Measurements from ENCODE around the gene FLOT2. TPM values are rescaled to one million over a fixed set of nuclear protein-coding genes. Genes with fewer than 3 reads are reported as not detected.
A peak's percentile ranks its signal among the peaks of the same experiment; 100 is the strongest.
"Not testable (repeated sequence)": the region's sequence is repeated elsewhere in the genome, so short reads cannot be mapped to it uniquely, and the experiment has no call there.

The FLOT2 gene
- total RNA-seq, 2 donors from 2014 or later = 138 to 141 TPM

DNA sequence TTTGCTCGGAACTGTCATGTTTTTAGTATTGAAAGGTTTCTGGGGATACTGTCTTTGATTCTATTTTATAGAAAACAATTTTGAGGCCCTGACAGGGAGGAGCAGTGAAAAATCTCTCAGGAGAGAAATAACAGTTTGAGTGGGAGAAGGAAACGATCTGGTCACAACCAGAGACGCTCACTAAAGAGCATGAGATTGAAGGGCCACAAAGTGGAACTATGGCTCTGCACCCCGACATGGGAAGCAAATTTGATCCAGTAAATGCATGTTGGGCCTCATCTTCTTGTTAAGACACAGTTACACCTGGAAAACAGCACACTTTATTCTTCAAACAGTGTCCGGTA lies 42.2 kb downstream of the FLOT2 start:
- peaks cover 8 to 22% of the 10 kb centered on the region in 2 donors for H3K36me3 Mint-ChIP-seq (ENCODE audit: insufficient read depth in 2 of 2)
- no peaks in the 10 kb centered on the region for H3K9me3 Mint-ChIP-seq
- DNase-seq (no peak), ATAC-seq (replicated peaks in 1 of 2) (no peak)
- peak overlapping the region; percentile 90 to 97 for H3K4me3 Mint-ChIP-seq
- H3K4me1 Mint-ChIP-seq (ENCODE audit: low read depth) = peaks cover 44% of the 10 kb centered on the region
- no peaks in the 10 kb centered on the region for H3K27me3 Mint-ChIP-seq (ENCODE audit: low read depth)
- H3K27ac Mint-ChIP-seq = peak overlapping the region; percentile 90

GRCh38 chr17:28854457-28855335 lies 42.8 kb downstream of the FLOT2 start, which contains the start of gene ERAL1:
Gene ERAL1 (plus strand): TSS chr17:28855016. CDS start chr17:28855035, 19 bp downstream.
- ATAC-seq (replicated peaks in 1 of 2) = peak; percentile 99 to 100
- H3K27ac Mint-ChIP-seq = peak within 1 kb of the TSS; percentile 90
- H3K4me1 Mint-ChIP-seq (ENCODE audit: low read depth) = peaks cover 44% of the 10 kb centered on the region
- H3K27me3 Mint-ChIP-seq (ENCODE audit: low read depth) = no peaks in the 10 kb centered on the region
- H3K4me3 Mint-ChIP-seq = peak within 1 kb of the TSS; percentile 90 to 97
- DNase-seq = peak; percentile 83 to 89
- H3K9me3 Mint-ChIP-seq = no peaks in the 10 kb centered on the region
- peaks cover 8 to 20% of the 10 kb centered on the region in 2 donors for H3K36me3 Mint-ChIP-seq (ENCODE audit: insufficient read depth in 2 of 2)

DNA sequence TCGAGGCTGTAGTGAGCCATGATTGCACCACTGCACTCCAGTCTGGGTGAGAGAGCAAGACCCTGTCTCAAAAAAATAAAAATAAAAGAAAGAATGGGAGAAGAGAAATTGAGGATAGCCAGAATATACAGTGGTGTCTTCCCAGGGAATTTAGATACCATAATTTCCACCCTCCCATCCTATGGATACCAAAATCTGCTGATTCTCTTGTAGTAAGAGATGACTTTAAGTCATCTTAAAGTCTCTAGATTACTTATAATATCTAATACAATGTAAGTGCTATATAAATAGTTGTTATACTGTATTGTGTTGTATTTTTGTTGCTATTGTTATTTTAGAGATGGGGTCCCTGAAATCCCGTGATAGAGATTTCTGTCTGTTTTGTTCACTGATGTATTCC lies 44.2 kb downstream of the FLOT2 start:
- Mint-ChIP-seq H3K27ac (no peak overlapping the region), H3K4me3 (peak overlapping the region in 1 of 2 donors; percentile 97), H3K4me1 (ENCODE audit: low read depth) (peaks cover 53% of the 10 kb centered on the region), H3K36me3 (ENCODE audit: insufficient read depth in 2 of 2) (peaks cover 5 to 17% of the 10 kb centered on the region in 2 donors), H3K27me3 (ENCODE audit: low read depth) (no peaks in the 10 kb centered on the region), H3K9me3 (no peaks in the 10 kb centered on the region)
- DNase-seq (no peak), ATAC-seq (replicated peaks in 1 of 2) (no peak)

DNA sequence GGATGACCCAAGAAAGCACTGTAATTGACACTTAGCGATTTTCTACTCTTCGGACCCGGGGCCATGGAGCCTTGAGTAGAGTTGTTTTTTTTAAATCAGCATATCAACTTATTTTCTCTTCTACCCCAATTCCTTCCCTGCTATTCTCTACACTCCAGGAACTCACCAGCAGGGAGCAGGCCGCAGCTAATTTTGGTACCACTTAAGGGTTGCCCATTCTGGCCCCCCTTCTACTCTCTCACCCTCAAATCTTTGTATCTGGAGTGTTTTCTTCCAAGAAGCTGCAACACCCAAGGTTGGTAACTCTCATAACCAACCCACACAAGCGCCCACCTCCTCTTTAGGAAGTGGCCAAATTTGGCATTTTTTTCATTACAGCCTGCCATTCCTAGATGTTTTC lies 48.3 kb downstream of the FLOT2 start:
- ATAC-seq (replicated peaks in 1 of 2) = peak in 1 of 2 donors; percentile 53
- no peak overlapping the region for H3K4me3 Mint-ChIP-seq
- peak in 1 of 2 donors; percentile 17 for DNase-seq

GRCh38 chr17:28848667-28849066 lies 48.9 kb downstream of the FLOT2 start:
- H3K9me3 Mint-ChIP-seq; H3K36me3 Mint-ChIP-seq (ENCODE audit: insufficient read depth in 2 of 2); H3K27ac Mint-ChIP-seq; H3K4me3 Mint-ChIP-seq; H3K27me3 Mint-ChIP-seq (ENCODE audit: low read depth): not testable (repeated sequence)
- ATAC-seq (replicated peaks in 1 of 2) (peak; percentile 79 to 80), DNase-seq (peak; percentile 65 to 71)
- peaks cover 15% of the 10 kb centered on the region for H3K4me1 Mint-ChIP-seq (ENCODE audit: low read depth)

More for the DNA sequence above, 48.3 kb downstream of the FLOT2 start:
- peaks cover 19% of the 10 kb centered on the region for H3K4me1 Mint-ChIP-seq (ENCODE audit: low read depth)
- no peak overlapping the region for H3K27ac Mint-ChIP-seq
- H3K27me3 Mint-ChIP-seq (ENCODE audit: low read depth) = no peaks in the 10 kb centered on the region
- H3K9me3 Mint-ChIP-seq = no peaks in the 10 kb centered on the region
- H3K36me3 Mint-ChIP-seq (ENCODE audit: insufficient read depth in 2 of 2) = no peaks in the 10 kb centered on the region

GRCh38 chr17:28846699-28847098 lies 50.8 kb downstream of the FLOT2 start:
- H3K4me1 Mint-ChIP-seq (ENCODE audit: low read depth) = peaks cover 22% of the 10 kb centered on the region
- H3K36me3 Mint-ChIP-seq (ENCODE audit: insufficient read depth in 2 of 2); H3K4me3 Mint-ChIP-seq; ATAC-seq (replicated peaks in 1 of 2); DNase-seq; H3K27me3 Mint-ChIP-seq (ENCODE audit: low read depth); H3K27ac Mint-ChIP-seq; H3K9me3 Mint-ChIP-seq: not testable (repeated sequence)

DNA sequence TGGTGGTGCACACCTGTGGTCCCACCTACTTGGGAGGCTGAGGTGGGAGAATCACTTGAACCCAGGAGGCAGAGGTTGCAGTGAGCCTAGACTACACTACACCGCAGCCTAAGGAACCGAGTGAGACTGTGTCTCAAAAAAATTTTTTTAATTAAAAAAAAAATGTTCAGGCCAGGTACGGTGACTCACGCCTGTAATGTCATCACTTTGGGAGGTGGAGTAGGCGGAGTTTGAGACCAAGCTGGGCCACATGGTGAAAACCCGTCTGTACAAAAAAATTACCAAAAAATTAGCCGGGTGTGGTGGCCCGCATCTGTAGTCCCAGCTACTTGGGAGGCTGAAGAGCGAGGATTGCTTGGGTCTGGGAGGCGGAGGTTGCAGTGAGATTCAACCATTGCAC lies 51.3 kb downstream of the FLOT2 start:
- DNase-seq (peak in 1 of 2 donors; percentile 11), ATAC-seq (replicated peaks in 1 of 2) (no peak)
- no peak overlapping the region for H3K27ac Mint-ChIP-seq
- H3K9me3 Mint-ChIP-seq = no peaks in the 10 kb centered on the region
- peaks cover 2 to 3% of the 10 kb centered on the region in 2 donors for H3K36me3 Mint-ChIP-seq (ENCODE audit: insufficient read depth in 2 of 2)
- H3K4me3 Mint-ChIP-seq = no peak overlapping the region
- H3K27me3 Mint-ChIP-seq (ENCODE audit: low read depth) = no peaks in the 10 kb centered on the region
- peaks cover 27% of the 10 kb centered on the region for H3K4me1 Mint-ChIP-seq (ENCODE audit: low read depth)

GRCh38 chr17:28843816-28844148 lies 53.8 kb downstream of the FLOT2 start:
- Mint-ChIP-seq H3K27me3 (ENCODE audit: low read depth) (no peaks in the 10 kb centered on the region), H3K27ac (no peak overlapping the region), H3K4me1 (ENCODE audit: low read depth) (peaks cover 29% of the 10 kb centered on the region), H3K36me3 (ENCODE audit: insufficient read depth in 2 of 2) (peaks cover 2 to 3% of the 10 kb centered on the region in 2 donors), H3K9me3 (no peaks in the 10 kb centered on the region), H3K4me3 (peak overlapping the region; percentile 42 to 93)
- DNase-seq (no peak), ATAC-seq (replicated peaks in 1 of 2) (no peak)

DNA sequence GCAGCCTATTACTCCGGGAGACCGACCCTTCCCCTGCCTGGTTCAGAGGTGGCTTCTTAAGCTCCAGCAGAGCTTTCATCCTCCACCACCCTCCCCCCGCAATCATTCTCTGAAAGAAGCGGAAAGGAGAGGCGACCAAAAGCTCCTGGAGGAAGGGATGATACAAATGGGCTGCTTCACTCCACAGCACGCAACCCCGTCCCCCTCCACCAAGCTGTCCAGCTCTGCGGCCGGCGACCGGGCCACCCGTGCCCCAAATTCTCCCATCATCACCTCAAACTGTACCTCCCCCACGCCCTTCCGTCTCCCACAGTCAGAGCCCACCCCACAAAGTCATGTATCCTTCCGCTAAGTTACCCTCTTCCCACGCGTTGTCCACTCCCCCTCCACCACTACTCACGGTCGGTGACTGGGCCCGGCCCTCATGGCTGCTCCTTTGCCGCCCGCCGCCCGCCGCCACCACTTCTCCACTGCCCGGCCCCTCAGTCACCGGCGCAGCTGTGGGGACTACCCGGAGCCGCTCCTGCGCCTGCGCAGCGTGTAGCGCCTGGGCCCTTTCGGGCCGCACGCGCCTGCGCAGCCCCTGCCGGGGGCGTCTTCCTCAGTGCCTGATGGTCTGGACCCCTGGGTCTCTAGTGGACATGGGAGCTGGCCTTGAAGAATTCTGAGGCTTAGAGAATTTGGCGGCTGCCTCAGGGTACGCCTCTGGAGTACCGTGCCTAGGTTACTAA lies 55.1 kb downstream of the FLOT2 start, which contains the start of gene FAM222B:
Gene FAM222B (minus strand): TSS at position 509 of the 731 bp plus-strand sequence. CDS start 76,123 bp downstream, outside the sequence.
- peak; percentile 99 for ATAC-seq (replicated peaks in 1 of 2)

DNA sequence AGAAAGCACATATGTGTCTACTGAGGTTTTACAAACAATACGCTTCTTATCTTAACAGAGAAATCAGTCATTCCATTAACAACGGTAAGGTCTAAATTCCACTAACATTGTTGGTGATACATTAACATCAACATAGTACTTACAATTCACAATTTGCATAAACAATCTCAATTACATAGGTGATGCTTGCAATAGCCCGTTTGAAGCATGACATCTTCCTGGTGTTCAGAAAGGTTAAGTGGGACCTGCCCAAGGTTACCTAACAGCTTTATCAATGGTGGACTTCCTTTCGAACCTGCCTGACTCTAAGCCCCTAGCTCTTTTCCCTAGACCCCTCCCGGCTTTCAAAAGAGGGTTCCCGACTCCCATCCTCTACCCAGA lies 55.6 kb downstream of the FLOT2 start:
- H3K9me3 Mint-ChIP-seq = no peaks in the 10 kb centered on the region
- peaks cover 2 to 3% of the 10 kb centered on the region in 2 donors for H3K36me3 Mint-ChIP-seq (ENCODE audit: insufficient read depth in 2 of 2)
- H3K27me3 Mint-ChIP-seq (ENCODE audit: low read depth) = no peaks in the 10 kb centered on the region
- ATAC-seq (replicated peaks in 1 of 2) (peak; percentile 1 to 7), DNase-seq (no peak)
- H3K4me1 Mint-ChIP-seq (ENCODE audit: low read depth) = peaks cover 25% of the 10 kb centered on the region
- H3K27ac Mint-ChIP-seq = peak overlapping the region; percentile 95
- H3K4me3 Mint-ChIP-seq = peak overlapping the region; percentile 86 to 93

More for the DNA sequence above, 55.1 kb downstream of the FLOT2 start, which contains the start of gene FAM222B:
- peak within 1 kb of the TSS; percentile 86 to 93 for H3K4me3 Mint-ChIP-seq
- peaks cover 2 to 3% of the 10 kb centered on the region in 2 donors for H3K36me3 Mint-ChIP-seq (ENCODE audit: insufficient read depth in 2 of 2)
- peak within 1 kb of the TSS; percentile 95 for H3K27ac Mint-ChIP-seq
- peak; percentile 93 for DNase-seq
- H3K9me3 Mint-ChIP-seq = no peaks in the 10 kb centered on the region
- no peaks in the 10 kb centered on the region for H3K27me3 Mint-ChIP-seq (ENCODE audit: low read depth)
- H3K4me1 Mint-ChIP-seq (ENCODE audit: low read depth) = peaks cover 25% of the 10 kb centered on the region

GRCh38 chr17:28839221-28839620 lies 58.3 kb downstream of the FLOT2 start:
- Mint-ChIP-seq H3K4me3 (no peak overlapping the region), H3K27ac (no peak overlapping the region), H3K9me3 (no peaks in the 10 kb centered on the region), H3K4me1 (ENCODE audit: low read depth) (peaks cover 25% of the 10 kb centered on the region), H3K27me3 (ENCODE audit: low read depth) (no peaks in the 10 kb centered on the region), H3K36me3 (ENCODE audit: insufficient read depth in 2 of 2) (peaks cover 5 to 6% of the 10 kb centered on the region in 2 donors)
- DNase-seq (no peak), ATAC-seq (replicated peaks in 1 of 2) (no peak)

GRCh38 chr17:28836541-28836940 lies 61.0 kb downstream of the FLOT2 start:
- H3K4me1 Mint-ChIP-seq (ENCODE audit: low read depth) = peaks cover 12% of the 10 kb centered on the region
- ATAC-seq (replicated peaks in 1 of 2); H3K27ac Mint-ChIP-seq; H3K9me3 Mint-ChIP-seq; DNase-seq; H3K27me3 Mint-ChIP-seq (ENCODE audit: low read depth); H3K4me3 Mint-ChIP-seq; H3K36me3 Mint-ChIP-seq (ENCODE audit: insufficient read depth in 2 of 2): not testable (repeated sequence)

GRCh38 chr17:28834420-28834819 lies 63.1 kb downstream of the FLOT2 start:
- no peak overlapping the region for H3K4me3 Mint-ChIP-seq

More at GRCh38 chr17:28834420-28834819, 63.1 kb downstream of the FLOT2 start:
- Mint-ChIP-seq H3K27me3 (ENCODE audit: low read depth) (no peaks in the 10 kb centered on the region), H3K27ac (no peak overlapping the region), H3K36me3 (ENCODE audit: insufficient read depth in 2 of 2) (peaks cover 11 to 12% of the 10 kb centered on the region in 2 donors), H3K9me3 (no peaks in the 10 kb centered on the region), H3K4me1 (ENCODE audit: low read depth) (no peaks in the 10 kb centered on the region)
- no peak for DNase-seq
- no peak for ATAC-seq (replicated peaks in 1 of 2)

All from activated T-cell treated with anti-CD3 and anti-CD28 coated beads, Interleukin-2, amount 50 U/mL, for 72 hours (primary cell).